SK-N-SH treated with all-trans-retinoic acid at 6 μM for 48 hours (cell line): Measurements from ENCODE around the gene INPP4B.

Experiments used
- ATAC-seq: fragments of 200-7000 bp; cut with Tn5 transposase; 3 replicates; pipeline ENCODE4 v1.9.1; 2020; ENCODE audit warnings: mild to moderate bottlenecking, moderate library complexity
- ARNTL ChIP-seq: fragments of 450-650 bp; formaldehyde crosslinking; IDR thresholded peaks from 2 replicates; pipeline ENCODE4 v1.5.0; 2020; ENCODE audit warnings: low read depth, mild to moderate bottlenecking, moderate library complexity, borderline replicate concordance
- BACH2 ChIP-seq: fragments of 250-450 bp; sonication (Bioruptor Pico); IDR thresholded peaks from 2 replicates; pipeline ENCODE4 v1.9.0; 2021; ENCODE audit warnings: mild to moderate bottlenecking, borderline replicate concordance
- ESRRG ChIP-seq: fragments of 250-450 bp; sonication (Bioruptor Pico); IDR thresholded peaks from 2 replicates; pipeline ENCODE4 v1.6.1; 2021; ENCODE audit warnings: mild to moderate bottlenecking
- GLIS3 ChIP-seq: fragments of 250-450 bp; sonication (Bioruptor Pico); IDR thresholded peaks from 2 replicates; pipeline ENCODE4 v1.5.0; 2020; ENCODE audit warnings: mild to moderate bottlenecking, moderate library complexity
- ISL1 ChIP-seq: fragments of 250-450 bp; sonication (Bioruptor Pico); IDR thresholded peaks from 2 replicates; pipeline ENCODE4 v2.1.2; 2022; ENCODE audit warnings: mild to moderate bottlenecking, moderate library complexity
- OSR1 ChIP-seq: fragments of 250-450 bp; sonication (Bioruptor Pico); IDR thresholded peaks from 2 replicates; pipeline ENCODE4 v1.8.0; 2022; ENCODE audit warnings: moderate library complexity, mild to moderate bottlenecking, inconsistent platforms
- PPARA ChIP-seq: fragments of 250-450 bp; sonication (Bioruptor Pico); IDR thresholded peaks from 2 replicates; pipeline ENCODE4 v1.5.0; 2020; ENCODE audit warnings: mild to moderate bottlenecking, borderline replicate concordance
- RARB ChIP-seq: fragments of 250-450 bp; sonication (Bioruptor Pico); IDR thresholded peaks from 2 replicates; pipeline ENCODE4 v1.8.0; 2021; ENCODE audit warnings: mild to moderate bottlenecking, moderate library complexity
- SNAI2 ChIP-seq: fragments of 250-450 bp; sonication (Bioruptor Pico); IDR thresholded peaks from 2 replicates; pipeline ENCODE4 v1.5.0; 2020; ENCODE audit warnings: mild to moderate bottlenecking, moderate library complexity
- TCF4 ChIP-seq: fragments of 250-450 bp; sonication (Bioruptor Pico); IDR thresholded peaks from 2 replicates; pipeline ENCODE4 v1.8.0; 2021; ENCODE audit warnings: mild to moderate bottlenecking, moderate library complexity, borderline replicate concordance
- TOX ChIP-seq: fragments of 250-450 bp; sonication (Bioruptor Pico); IDR thresholded peaks from 2 replicates; pipeline ENCODE4 v1.8.0; 2021; ENCODE audit warnings: mild to moderate bottlenecking, moderate library complexity, borderline replicate concordance
- ZC3H10 ChIP-seq: fragments of 250-450 bp; sonication (Bioruptor Pico); IDR thresholded peaks from 2 replicates; pipeline ENCODE4 v1.5.1; 2021; ENCODE audit warnings: mild to moderate bottlenecking, moderate library complexity
- ZFP3 ChIP-seq: fragments of 250-450 bp; sonication (Bioruptor Pico); IDR thresholded peaks from 2 replicates; pipeline ENCODE4 v1.5.0; 2020; ENCODE audit warnings: mild to moderate bottlenecking, moderate library complexity
- ZFP30 ChIP-seq: fragments of 450-650 bp; formaldehyde crosslinking; IDR thresholded peaks from 2 replicates; pipeline ENCODE4 v1.5.0; 2022; ENCODE audit warnings: mild to moderate bottlenecking, moderate library complexity
- ZNF565 ChIP-seq: fragments of 450-650 bp; formaldehyde crosslinking; conservative IDR thresholded peaks from 2 replicates; pipeline ENCODE4 v1.5.0; 2020; ENCODE audit warnings: low read depth, mild to moderate bottlenecking, moderate library complexity
- ZNF70 ChIP-seq: fragments of 450-650 bp; formaldehyde crosslinking; IDR thresholded peaks from 2 replicates; pipeline ENCODE4 v1.5.0; 2020; ENCODE audit warnings: mild to moderate bottlenecking, moderate library complexity
- ZNF8 ChIP-seq: fragments of 450-650 bp; formaldehyde crosslinking; IDR thresholded peaks from 2 replicates; pipeline ENCODE4 v1.5.0; 2020; ENCODE audit warnings: mild to moderate bottlenecking, moderate library complexity
- TF ChIP-seq, protein P1 (sequence below): fragments of 250-450 bp; sonication (Bioruptor Pico); IDR thresholded peaks from 2 replicates; pipeline ENCODE4 v1.8.0; 2020; ENCODE audit warnings: mild to moderate bottlenecking, moderate library complexity, borderline replicate concordance
- TF ChIP-seq, protein P2 (sequence below): fragments of 250-450 bp; sonication (Bioruptor Pico); IDR thresholded peaks from 2 replicates; pipeline ENCODE4 v1.8.0; 2021; ENCODE audit warnings: low read depth, mild to moderate bottlenecking, moderate library complexity, borderline replicate concordance
- TF ChIP-seq, protein P3 (sequence below): fragments of 250-450 bp; sonication (Bioruptor Pico); IDR thresholded peaks from 2 replicates; pipeline ENCODE4 v1.5.1; 2021; ENCODE audit warnings: mild to moderate bottlenecking, moderate library complexity
- TF ChIP-seq, protein P4 (sequence below): fragments of 250-450 bp; sonication (Bioruptor Pico); IDR thresholded peaks from 2 replicates; pipeline ENCODE4 v1.5.1; 2020; ENCODE audit warnings: low read depth, mild to moderate bottlenecking, moderate library complexity
- TF ChIP-seq, protein P5 (sequence below): fragments of 250-450 bp; sonication (Bioruptor Pico); IDR thresholded peaks from 2 replicates; pipeline ENCODE4 v1.5.0; 2020; ENCODE audit warnings: mild to moderate bottlenecking, moderate library complexity

Gene INPP4B

DNA sequence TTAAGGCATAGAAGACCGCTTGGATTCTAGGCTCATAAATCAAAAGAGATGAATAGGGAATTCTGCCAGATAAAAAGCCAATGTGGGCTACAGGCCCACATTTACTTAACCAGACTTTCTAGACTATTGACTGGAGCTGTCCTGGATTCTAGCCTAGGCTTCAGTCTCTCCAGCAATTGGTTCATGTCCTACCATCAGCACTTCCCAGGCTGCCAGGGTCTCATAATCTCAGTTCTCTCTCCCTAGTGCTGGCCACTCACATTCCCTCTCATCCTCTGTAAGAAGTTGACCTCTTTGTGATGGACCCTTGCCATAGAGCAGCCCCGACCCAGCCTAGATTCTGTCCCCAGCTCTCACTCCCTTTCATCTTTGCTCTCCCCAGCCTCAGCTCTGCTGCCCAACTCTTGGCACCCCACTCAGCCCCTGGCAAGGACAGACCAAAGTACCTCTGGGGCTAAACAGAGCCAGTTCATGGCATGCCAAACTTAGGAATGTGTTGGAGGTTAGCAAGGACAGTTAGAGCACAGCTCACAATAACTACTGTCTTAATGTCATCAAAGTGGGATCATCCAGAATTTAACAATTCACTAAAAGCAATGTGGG lies 396.2 kb downstream of the INPP4B start:
- TF ChIP-seq OSR1 (CRISPR knock-in tag), result no peak
- TF ChIP-seq PPARA (CRISPR knock-in tag), result no peak
- TF ChIP-seq, protein P1, sequence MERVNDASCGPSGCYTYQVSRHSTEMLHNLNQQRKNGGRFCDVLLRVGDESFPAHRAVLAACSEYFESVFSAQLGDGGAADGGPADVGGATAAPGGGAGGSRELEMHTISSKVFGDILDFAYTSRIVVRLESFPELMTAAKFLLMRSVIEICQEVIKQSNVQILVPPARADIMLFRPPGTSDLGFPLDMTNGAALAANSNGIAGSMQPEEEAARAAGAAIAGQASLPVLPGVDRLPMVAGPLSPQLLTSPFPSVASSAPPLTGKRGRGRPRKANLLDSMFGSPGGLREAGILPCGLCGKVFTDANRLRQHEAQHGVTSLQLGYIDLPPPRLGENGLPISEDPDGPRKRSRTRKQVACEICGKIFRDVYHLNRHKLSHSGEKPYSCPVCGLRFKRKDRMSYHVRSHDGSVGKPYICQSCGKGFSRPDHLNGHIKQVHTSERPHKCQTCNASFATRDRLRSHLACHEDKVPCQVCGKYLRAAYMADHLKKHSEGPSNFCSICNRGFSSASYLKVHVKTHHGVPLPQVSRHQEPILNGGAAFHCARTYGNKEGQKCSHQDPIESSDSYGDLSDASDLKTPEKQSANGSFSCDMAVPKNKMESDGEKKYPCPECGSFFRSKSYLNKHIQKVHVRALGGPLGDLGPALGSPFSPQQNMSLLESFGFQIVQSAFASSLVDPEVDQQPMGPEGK (CRISPR knock-in tag), result no peak
- TF ChIP-seq, protein P2, sequence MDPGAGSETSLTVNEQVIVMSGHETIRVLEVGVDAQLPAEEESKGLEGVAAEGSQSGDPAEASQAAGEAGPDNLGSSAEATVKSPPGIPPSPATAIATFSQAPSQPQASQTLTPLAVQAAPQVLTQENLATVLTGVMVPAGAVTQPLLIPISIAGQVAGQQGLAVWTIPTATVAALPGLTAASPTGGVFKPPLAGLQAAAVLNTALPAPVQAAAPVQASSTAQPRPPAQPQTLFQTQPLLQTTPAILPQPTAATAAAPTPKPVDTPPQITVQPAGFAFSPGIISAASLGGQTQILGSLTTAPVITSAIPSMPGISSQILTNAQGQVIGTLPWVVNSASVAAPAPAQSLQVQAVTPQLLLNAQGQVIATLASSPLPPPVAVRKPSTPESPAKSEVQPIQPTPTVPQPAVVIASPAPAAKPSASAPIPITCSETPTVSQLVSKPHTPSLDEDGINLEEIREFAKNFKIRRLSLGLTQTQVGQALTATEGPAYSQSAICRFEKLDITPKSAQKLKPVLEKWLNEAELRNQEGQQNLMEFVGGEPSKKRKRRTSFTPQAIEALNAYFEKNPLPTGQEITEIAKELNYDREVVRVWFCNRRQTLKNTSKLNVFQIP, result no peak
- no peak for TF ChIP-seq ZNF8 (CRISPR knock-in tag)
- TF ChIP-seq, protein P3, sequence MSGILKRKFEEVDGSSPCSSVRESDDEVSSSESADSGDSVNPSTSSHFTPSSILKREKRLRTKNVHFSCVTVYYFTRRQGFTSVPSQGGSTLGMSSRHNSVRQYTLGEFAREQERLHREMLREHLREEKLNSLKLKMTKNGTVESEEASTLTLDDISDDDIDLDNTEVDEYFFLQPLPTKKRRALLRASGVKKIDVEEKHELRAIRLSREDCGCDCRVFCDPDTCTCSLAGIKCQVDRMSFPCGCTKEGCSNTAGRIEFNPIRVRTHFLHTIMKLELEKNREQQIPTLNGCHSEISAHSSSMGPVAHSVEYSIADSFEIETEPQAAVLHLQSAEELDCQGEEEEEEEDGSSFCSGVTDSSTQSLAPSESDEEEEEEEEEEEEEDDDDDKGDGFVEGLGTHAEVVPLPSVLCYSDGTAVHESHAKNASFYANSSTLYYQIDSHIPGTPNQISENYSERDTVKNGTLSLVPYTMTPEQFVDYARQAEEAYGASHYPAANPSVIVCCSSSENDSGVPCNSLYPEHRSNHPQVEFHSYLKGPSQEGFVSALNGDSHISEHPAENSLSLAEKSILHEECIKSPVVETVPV (CRISPR knock-in tag), result no peak
- TF ChIP-seq ISL1 (CRISPR knock-in tag), result no peak
- TF ChIP-seq, all 23 proteins: peak for 0
- ATAC-seq, result no peak

DNA sequence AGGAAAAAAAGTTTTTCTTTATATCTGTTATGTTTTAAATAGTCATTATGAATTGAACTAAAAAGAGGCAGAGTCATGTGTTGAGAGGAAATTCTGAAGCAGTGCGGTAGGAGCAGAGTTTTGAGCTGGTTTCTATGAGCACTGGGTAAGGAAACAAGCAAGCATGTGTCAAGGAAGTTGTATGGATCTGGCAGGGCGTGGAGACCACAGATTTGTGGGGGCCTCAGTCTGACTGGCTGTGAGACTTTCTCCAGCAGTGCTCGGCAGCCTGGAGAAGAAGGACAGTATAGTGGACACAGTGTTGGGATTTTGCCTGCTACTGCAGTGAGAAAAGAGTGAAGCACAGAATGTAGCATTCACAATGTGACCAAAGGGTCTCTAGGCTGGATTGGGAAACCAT lies 399.1 kb downstream of the INPP4B start:
- no peak for ATAC-seq
- TF ChIP-seq, protein P2, result no peak
- no peak for TF ChIP-seq TCF4 (CRISPR knock-in tag)
- TF ChIP-seq ZNF565 (CRISPR knock-in tag), result no peak
- TF ChIP-seq ESRRG, result no peak
- TF ChIP-seq ZFP30 (CRISPR knock-in tag), result no peak
- no peak for TF ChIP-seq GLIS3 (CRISPR knock-in tag)
- no peak for TF ChIP-seq ZNF70 (CRISPR knock-in tag)

DNA sequence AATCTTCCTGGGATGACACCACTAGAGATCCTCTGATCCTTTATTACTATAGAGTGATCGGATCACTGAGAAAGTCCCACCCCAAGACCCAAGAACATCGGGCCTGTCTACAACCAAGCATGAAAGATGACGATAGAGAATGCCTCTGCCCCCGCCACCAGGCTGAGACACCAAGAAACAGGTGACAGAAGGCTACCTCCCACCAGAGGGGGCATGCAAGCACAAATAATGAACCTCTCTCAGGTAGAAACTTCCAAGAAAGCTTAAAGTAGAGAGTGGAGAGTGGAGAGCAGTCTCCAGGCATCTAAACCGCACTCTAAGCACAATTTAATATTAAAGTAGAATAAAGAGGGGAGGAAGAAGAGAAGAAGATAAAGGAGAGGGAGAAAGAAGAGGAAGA lies 402.6 kb downstream of the INPP4B start:
- TF ChIP-seq BACH2 (no peak), ARNTL (no peak), PPARA (CRISPR knock-in tag) (no peak), TOX (CRISPR knock-in tag) (no peak), TCF4 (CRISPR knock-in tag) (no peak), ESRRG (no peak), ZC3H10 (CRISPR knock-in tag) (no peak), ZFP30 (CRISPR knock-in tag) (no peak), RARB (CRISPR knock-in tag) (no peak), OSR1 (CRISPR knock-in tag) (no peak), ISL1 (CRISPR knock-in tag) (no peak), SNAI2 (CRISPR knock-in tag) (no peak), ZFP3 (CRISPR knock-in tag) (no peak), ZNF565 (CRISPR knock-in tag) (no peak), GLIS3 (CRISPR knock-in tag) (no peak), ZNF70 (CRISPR knock-in tag) (no peak)
- TF ChIP-seq, protein P4, sequence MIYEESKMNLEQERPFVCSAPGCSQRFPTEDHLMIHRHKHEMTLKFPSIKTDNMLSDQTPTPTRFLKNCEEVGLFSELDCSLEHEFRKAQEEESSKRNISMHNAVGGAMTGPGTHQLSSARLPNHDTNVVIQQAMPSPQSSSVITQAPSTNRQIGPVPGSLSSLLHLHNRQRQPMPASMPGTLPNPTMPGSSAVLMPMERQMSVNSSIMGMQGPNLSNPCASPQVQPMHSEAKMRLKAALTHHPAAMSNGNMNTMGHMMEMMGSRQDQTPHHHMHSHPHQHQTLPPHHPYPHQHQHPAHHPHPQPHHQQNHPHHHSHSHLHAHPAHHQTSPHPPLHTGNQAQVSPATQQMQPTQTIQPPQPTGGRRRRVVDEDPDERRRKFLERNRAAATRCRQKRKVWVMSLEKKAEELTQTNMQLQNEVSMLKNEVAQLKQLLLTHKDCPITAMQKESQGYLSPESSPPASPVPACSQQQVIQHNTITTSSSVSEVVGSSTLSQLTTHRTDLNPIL (CRISPR knock-in tag), result no peak
- TF ChIP-seq, protein P3 (CRISPR knock-in tag), result no peak
- TF ChIP-seq, protein P5, sequence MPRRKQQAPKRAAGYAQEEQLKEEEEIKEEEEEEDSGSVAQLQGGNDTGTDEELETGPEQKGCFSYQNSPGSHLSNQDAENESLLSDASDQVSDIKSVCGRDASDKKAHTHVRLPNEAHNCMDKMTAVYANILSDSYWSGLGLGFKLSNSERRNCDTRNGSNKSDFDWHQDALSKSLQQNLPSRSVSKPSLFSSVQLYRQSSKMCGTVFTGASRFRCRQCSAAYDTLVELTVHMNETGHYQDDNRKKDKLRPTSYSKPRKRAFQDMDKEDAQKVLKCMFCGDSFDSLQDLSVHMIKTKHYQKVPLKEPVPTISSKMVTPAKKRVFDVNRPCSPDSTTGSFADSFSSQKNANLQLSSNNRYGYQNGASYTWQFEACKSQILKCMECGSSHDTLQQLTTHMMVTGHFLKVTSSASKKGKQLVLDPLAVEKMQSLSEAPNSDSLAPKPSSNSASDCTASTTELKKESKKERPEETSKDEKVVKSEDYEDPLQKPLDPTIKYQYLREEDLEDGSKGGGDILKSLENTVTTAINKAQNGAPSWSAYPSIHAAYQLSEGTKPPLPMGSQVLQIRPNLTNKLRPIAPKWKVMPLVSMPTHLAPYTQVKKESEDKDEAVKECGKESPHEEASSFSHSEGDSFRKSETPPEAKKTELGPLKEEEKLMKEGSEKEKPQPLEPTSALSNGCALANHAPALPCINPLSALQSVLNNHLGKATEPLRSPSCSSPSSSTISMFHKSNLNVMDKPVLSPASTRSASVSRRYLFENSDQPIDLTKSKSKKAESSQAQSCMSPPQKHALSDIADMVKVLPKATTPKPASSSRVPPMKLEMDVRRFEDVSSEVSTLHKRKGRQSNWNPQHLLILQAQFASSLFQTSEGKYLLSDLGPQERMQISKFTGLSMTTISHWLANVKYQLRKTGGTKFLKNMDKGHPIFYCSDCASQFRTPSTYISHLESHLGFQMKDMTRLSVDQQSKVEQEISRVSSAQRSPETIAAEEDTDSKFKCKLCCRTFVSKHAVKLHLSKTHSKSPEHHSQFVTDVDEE (CRISPR knock-in tag), result no peak
- ATAC-seq, result no peak
